ENCODE measurements around the gene SMCO2.

Gene SMCO2

GRCh38 chr12:27502021-27502435, 55.5 kb downstream of the SMCO2 start:
- DNase-seq: no peak

- no peak for DNase-seq
Measured at GRCh38 chr12:27504507-27504906, 58.0 kb downstream of the SMCO2 start.

DNA sequence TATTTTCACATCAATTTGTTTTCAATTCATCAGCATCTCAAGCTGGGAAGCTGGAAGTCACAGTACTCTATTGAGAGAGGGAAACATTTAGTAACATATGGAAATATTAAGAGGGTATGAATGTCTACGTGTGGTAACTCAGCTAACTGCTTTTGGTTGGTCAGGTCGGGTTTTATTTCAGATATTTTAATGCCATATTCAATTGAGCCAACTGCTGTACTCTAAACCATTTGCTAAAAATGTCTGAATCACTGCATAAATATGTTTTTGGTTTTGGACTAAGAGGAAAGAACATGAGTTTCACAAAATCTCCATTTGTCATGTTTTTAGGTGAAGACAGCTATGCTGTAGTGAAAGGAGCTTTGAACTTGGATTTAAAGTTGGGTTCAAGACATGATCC, 58.6 kb downstream of the SMCO2 start:
- DNase-seq: peak; percentile 15

GRCh38 chr12:27505761-27506160, 59.2 kb downstream of the SMCO2 start:
- no peak for DNase-seq

DNA sequence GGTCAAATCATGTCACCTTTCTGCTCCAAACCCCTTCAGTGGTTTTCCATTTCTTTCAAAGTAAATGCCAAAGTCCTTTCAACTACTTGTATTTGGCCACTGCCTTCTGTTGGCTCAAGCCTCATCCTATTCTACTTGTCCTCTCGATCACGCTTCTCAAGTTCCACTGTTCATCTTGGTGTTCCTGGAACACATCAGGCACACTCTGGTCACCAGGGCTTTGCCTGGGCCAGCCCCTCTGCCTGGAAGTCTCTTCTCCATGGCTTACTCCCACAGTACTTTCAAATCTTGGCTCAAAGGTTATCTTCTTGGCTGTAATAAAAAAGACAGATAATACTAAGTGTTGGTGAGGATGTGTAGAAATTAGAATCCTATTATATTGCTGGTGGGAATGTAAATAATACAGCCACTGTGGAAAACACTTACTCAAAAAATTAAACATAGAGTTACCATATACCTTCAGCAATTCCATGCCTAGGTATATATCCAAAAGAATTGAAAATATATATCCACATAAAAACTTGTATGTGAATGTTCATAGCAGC, 60.2 kb downstream of the SMCO2 start:
- no peak for DNase-seq

- no peak for DNase-seq
Measured at GRCh38 chr12:27508736-27509431, 62.3 kb downstream of the SMCO2 start.

- DNase-seq: peak; percentile 89
Measured at GRCh38 chr12:27511031-27511722, 64.6 kb downstream of the SMCO2 start.

GRCh38 chr12:27511723-27512045, 65.1 kb downstream of the SMCO2 start:
- DNase-seq: no peak

GRCh38 chr12:27513155-27513824, 66.8 kb downstream of the SMCO2 start:
- DNase-seq: no peak

DNA sequence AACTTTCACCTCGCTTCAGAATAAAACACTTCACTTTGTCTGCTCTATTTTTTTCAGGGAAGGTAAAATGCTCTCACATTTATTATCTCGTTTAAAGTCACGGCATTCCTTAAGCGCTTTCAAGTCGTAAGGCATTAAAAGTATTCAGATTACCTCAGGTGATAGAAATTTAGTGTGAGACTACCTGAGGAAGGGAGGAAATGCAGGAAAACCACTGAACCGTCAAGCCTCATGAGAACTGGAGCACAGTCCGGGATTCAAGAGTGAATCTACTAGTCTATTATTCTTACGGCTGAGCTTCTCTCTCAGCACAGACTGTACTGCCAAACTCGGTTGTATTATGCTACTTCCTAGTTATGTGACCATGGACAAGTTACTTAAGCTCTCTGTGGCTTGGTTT, 69.1 kb downstream of the SMCO2 start:
- no peak for DNase-seq

DNA sequence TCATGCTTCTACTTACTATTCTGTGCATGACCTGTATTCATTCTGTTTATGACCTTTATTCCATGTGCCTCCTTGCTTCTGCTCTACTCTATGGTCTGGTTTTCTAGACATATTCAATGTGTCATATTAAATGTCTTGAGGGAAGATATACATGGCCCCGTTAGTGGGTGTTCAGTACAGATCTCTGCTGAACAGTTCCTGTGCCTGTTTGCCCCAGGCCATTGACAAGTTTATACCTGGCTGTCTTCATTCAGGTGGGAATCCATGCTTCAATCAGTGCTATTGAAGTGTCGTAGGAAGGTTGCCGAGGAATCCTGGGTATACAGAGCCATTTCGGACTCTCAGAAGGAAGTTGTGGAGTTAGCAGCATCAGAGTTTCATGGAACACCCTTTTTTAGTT, 70.1 kb downstream of the SMCO2 start:
- no peak for DNase-seq

- DNase-seq: no peak
Measured at GRCh38 chr12:27517546-27517945, 71.0 kb downstream of the SMCO2 start.

- no peak for DNase-seq
Measured at GRCh38 chr12:27517961-27518665, 71.6 kb downstream of the SMCO2 start.

GRCh38 chr12:27521066-27521465, 74.5 kb downstream of the SMCO2 start:
- DNase-seq: peak; percentile 50

GRCh38 chr12:27521981-27522380, 75.4 kb downstream of the SMCO2 start:
- no peak for DNase-seq

GRCh38 chr12:27523305-27523641, 76.7 kb downstream of the SMCO2 start:
- DNase-seq: no peak

GRCh38 chr12:27523642-27524493, 77.3 kb downstream of the SMCO2 start, which contains the start of gene PPFIBP1:
PPFIBP1 (plus strand) TSS chr12:27524206; CDS start chr12:27633397, 109,191 bp downstream.
- DNase-seq: peak; percentile 97

- DNase-seq: no peak
Measured at GRCh38 chr12:27524494-27524835, 77.9 kb downstream of the SMCO2 start.

- DNase-seq: peak; percentile 76
Measured at GRCh38 chr12:27524839-27525753, 78.6 kb downstream of the SMCO2 start.

- DNase-seq: no peak
Measured at GRCh38 chr12:27527512-27527911, 81.0 kb downstream of the SMCO2 start.

GRCh38 chr12:27528788-27529187, 82.3 kb downstream of the SMCO2 start:
- no peak for DNase-seq

All from NCI-H226 (cell line).